A673 (cell line): ENCODE results near the gene NEDD4.

Experiments
- CTCF ChIP-seq: fragments of 300-800, 200-600 bp; sonication (generic); conservative IDR thresholded peaks from 2 replicates; pipeline ENCODE4 v1.5.1; 2017; ENCODE audit warnings: low read depth, mild to moderate bottlenecking, antibody characterized with exemption, low read length, moderate library complexity, mixed read lengths
- EZH2 ChIP-seq: fragments of 200-600 bp; sonication (generic); IDR thresholded peaks from 2 replicates; pipeline ENCODE4 v1.6.1; 2017; ENCODE audit warnings: borderline replicate concordance, low read depth, mild to moderate bottlenecking, mixed read lengths, antibody characterized with exemption, low read length; ENCODE audit not compliant: poor library complexity, severe bottlenecking

- no peak for TF ChIP-seq CTCF
- TF ChIP-seq EZH2: no peak
Observed at GRCh38 chr15:56042031-56042430, 48.6 kb upstream of the NEDD4 start.
